ENCODE results near the gene PCMTD2. TPM values are rescaled to one million over a fixed set of nuclear protein-coding genes. Genes with fewer than 3 reads are reported as not detected.
A peak's percentile ranks its signal among the peaks of the same experiment; 100 is the strongest.

The PCMTD2 gene
- total RNA-seq, 2 experiments from 2014 or later: 47.0 to 51.7 TPM

GRCh38 chr20:64238115-64238825, 17.3 kb upstream of the PCMTD2 start:
- Histone ChIP-seq H3K4me1 (ENCODE audit: insufficient read depth, low read length, poor library complexity, severe bottlenecking) (no peaks in the 10 kb centered on the region), H4K20me1 (ENCODE audit: insufficient read depth, low read length) (no peaks in the 10 kb centered on the region), H3K4me3 (ENCODE audit: low read depth, low read length, poor library complexity, severe bottlenecking) (no peak overlapping the region), H3K36me3 (ENCODE audit: insufficient read depth, low read length) (no peaks in the 10 kb centered on the region), H3K79me2 (ENCODE audit: insufficient read depth, low read depth, low read length) (no peaks in the 10 kb centered on the region), H3K4me2 (ENCODE audit: low read length) (no peak overlapping the region), H3K9me3 (ENCODE audit: low read length) (no peaks in the 10 kb centered on the region), H3K9me2 (ENCODE audit: insufficient read depth, low read length) (no peaks in the 10 kb centered on the region), H2AFZ (ENCODE audit: low read length) (no peak overlapping the region), H3K27ac (ENCODE audit: low read depth, low read length, poor library complexity, severe bottlenecking) (no peak overlapping the region)
- intact Hi-C loops (cut with micrococcal nuclease; ENCODE audit: unreplicated experiment): no loop called here
- no TSS peak for BruUV-seq (replicated peaks)
- TF ChIP-seq EZH2phosphoT487 (IDR thresholded peaks at IDR 0.05; ENCODE audit: borderline replicate concordance, low read depth, low read length) (no peak), CTCF (conservative IDR thresholded peaks at IDR 0.05; ENCODE audit: low read length) (no peak)
- CTCF ChIA-PET (ENCODE audit: unreplicated experiment): interaction anchor here (1.3 kb wide), 1 partner anchor 15 kb away, joined by 6 read pairs; no protein-coding TSS in a partner anchor
- DNase-seq (ENCODE audit: low spot score): no peak
- POLR2A ChIA-PET: interaction anchor here (1.0 kb wide), 1 partner anchor 20 kb away, joined by 3 read pairs; no protein-coding TSS in a partner anchor

- intact Hi-C loops (cut with micrococcal nuclease; ENCODE audit: unreplicated experiment): no loop called here
- POLR2A ChIA-PET: interaction anchor here (1.0 kb wide), 1 partner anchor 19 kb away, joined by 3 read pairs; no protein-coding TSS in a partner anchor
- Histone ChIP-seq H3K4me1 (ENCODE audit: insufficient read depth, low read length, poor library complexity, severe bottlenecking) (no peaks in the 10 kb centered on the region), H3K9me3 (ENCODE audit: low read length) (no peaks in the 10 kb centered on the region), H2AFZ (ENCODE audit: low read length) (no peak overlapping the region), H3K79me2 (ENCODE audit: insufficient read depth, low read depth, low read length) (no peaks in the 10 kb centered on the region), H3K4me2 (ENCODE audit: low read length) (no peak overlapping the region), H3K27ac (ENCODE audit: low read depth, low read length, poor library complexity, severe bottlenecking) (no peak overlapping the region), H4K20me1 (ENCODE audit: insufficient read depth, low read length) (no peaks in the 10 kb centered on the region), H3K9me2 (ENCODE audit: insufficient read depth, low read length) (no peaks in the 10 kb centered on the region), H3K4me3 (ENCODE audit: low read depth, low read length, poor library complexity, severe bottlenecking) (no peak overlapping the region), H3K36me3 (ENCODE audit: insufficient read depth, low read length) (no peaks in the 10 kb centered on the region)
- no TSS peak for BruUV-seq (replicated peaks)
- DNase-seq (ENCODE audit: low spot score): no peak
- no peak for TF ChIP-seq EZH2phosphoT487 (IDR thresholded peaks at IDR 0.05; ENCODE audit: borderline replicate concordance, low read depth, low read length)
- TF ChIP-seq CTCF (conservative IDR thresholded peaks at IDR 0.05; ENCODE audit: low read length): 0 out of 2 replicates have a peak, but pooled peaks have one; percentile 16
- CTCF ChIA-PET (ENCODE audit: unreplicated experiment): interaction anchor here (1.3 kb wide), 1 partner anchor 15 kb away, joined by 6 read pairs; no protein-coding TSS in a partner anchor
Observed at GRCh38 chr20:64238851-64239387, 16.6 kb upstream of the PCMTD2 start.

Data from OCI-LY7 (cell line).